G401.6 (cell line): ENCODE measurements around the gene RPS6KB1.
"Not testable (repeated sequence)": the region's sequence is repeated elsewhere in the genome, so short reads cannot be mapped to it uniquely, and the experiment has no call there.

Experiments
- FAIRE-seq: peaks from 2 replicates; lab custom pipeline; 2012; peaks lifted over from hg19 to GRCh38; lab: Jason Lieb, UNC

The RPS6KB1 gene

DNA sequence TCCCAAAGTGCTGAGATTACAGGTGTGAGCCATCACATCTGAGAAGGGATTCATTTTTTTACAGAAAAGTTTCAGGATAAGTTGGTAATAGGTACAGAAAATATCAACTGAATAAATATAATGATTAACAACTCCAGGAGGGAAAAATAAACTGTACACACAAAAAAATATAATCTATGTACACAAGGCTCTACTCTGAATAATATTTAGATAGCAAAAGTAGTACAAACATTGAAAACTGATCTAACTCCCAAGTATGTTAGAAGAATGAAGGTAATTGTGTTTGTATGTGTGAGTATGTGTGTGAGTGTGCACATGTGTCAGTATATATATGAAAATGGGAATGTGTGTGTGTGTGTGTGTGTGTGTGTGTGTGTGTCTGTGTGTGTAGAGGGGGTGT lies 20.6 kb upstream of the RPS6KB1 start:
- no peak for FAIRE-seq

DNA sequence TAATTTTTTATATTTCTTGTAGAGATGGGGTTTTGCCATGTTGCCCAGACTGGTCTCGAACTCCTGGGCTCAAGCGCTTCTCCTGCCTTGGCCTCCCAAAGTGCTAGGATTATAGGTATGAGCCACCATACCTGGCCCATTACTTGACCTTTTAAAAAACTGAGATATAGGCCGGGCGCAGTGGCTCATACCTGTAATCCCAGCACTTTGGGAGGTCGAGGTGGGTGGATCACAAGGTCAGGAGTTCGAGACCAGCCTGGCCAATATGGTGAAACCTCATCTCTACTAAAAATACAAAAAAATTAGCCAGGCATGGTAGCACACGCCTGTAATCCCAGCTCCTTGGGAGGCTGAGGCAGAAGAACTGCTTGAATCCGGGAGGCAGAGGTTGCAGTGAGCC lies 19.5 kb upstream of the RPS6KB1 start:
- not testable (repeated sequence) for FAIRE-seq

DNA sequence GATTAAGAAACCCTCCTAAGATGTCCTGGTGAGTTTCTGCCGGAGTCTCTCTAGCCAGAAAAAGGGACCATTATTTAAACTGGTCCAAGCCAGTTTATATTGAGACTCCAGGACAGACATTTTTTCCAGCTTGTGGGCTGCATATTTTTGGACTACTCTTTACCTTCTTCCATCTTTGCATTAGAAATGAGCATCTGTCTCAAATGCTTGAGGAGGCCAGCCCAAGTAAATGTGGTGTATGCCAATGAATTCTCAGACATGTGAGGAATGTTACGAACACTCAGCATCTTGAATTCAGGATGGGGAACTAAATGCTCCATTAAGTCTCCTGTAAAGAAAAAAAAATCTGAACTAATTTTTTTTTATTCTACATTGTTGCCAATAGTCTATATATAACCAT lies 18.5 kb upstream of the RPS6KB1 start:
- no peak for FAIRE-seq

DNA sequence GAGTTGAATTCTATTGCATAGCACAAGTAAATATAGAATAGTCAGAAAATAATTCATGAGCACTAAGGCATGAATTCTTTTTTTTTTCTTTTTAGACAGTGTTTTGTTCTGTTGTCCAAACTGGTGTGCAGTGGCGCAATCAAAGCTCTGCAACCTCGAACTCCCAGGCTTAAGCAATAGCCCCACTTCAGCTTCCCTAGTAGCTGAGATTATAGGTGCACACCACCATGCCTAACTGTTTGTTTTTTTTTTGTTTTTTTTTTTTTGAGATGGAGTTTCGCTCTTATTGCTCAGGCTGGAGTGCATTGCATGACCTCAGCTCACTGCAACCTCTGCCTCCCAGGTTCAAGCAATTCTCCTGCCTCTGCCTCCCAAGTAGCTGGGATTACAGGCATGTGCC lies 16.8 kb upstream of the RPS6KB1 start:
- no peak for FAIRE-seq

DNA sequence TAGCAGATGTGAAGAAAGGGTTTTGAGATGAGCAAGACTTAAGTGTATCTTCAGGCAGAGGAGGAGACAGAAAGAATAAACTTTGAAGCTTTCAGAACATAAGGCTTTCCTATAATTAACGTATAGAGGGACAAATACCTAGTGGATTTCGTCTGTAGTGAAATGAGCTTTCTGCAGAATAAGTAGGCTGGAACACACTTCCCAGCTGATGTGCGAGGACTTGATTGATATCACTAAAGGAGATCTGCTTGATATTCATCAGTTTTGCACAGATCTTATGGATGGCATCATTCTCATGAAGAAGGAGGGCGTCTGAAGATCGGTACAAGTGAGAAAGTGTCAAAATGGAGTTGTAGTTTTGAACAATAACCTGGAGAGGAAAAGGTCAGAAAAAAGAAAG lies 15.0 kb upstream of the RPS6KB1 start:
- no peak for FAIRE-seq

DNA sequence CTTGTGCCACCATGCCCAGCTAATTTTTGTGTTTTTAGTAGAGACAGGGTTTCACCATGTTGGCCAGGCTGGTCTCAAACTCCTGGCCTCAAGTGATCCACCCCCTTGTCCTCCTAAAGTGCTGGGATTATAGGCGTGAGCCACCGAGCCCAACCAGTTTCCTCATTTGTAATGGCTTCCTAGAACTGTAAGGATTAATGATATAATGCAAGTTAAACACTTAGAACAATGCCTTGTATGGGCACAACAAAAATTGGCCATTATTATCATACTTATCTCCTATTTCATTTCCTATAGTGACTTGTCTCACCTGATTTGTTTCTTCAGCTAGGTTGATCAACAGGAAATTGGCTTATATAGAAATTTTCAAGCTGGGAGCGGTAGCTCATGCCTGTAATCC lies 14.3 kb upstream of the RPS6KB1 start:
- FAIRE-seq = no peak

DNA sequence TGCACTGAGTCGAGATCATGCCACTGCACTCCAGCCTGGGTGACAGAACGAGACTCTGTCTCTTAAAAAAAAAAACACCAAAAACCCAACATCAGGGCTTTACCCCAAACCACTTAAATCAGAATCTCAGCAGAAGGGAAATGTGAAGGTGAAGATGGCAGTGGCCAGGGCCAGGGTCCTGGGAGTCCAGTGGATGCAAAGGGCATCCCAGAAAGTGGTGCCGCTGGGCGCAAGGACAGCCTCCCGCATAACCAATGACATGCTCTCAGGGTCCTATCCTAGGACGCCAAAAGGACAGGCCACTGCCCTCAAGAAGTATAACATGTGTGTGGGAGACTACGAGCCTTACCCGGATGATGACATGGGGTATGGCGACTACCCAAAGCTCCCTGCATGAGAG lies 8.1 kb upstream of the RPS6KB1 start:
- no peak for FAIRE-seq

DNA sequence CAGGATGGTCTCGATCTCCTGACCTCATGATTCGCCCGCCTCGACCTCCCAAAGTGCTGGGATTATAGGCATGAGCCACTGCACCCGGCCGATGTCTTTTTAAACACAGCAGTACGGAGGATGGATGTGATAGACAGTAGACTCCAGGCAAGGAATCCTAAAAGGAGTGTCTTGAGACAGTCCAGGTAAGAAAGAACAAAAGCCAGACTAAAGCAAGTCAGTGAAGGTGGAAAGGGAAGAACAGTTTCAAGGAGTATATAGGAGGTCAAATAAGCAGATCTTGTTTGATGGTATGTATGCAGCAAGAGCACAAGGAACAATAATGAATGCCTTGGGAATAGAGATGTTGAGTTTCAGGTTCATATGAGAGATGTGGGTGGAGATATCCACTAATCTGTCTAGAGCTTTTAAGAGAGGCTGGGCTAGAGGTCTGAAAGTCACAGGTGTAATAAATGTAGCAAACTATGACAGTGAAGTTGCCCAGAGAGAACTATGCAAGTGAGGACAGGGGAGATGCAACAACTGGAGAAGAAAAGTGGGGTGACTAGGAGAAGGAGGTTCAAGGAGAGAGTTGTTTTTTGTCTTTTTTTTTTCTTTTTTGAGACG lies 4.7 kb upstream of the RPS6KB1 start:
- no peak for FAIRE-seq

DNA sequence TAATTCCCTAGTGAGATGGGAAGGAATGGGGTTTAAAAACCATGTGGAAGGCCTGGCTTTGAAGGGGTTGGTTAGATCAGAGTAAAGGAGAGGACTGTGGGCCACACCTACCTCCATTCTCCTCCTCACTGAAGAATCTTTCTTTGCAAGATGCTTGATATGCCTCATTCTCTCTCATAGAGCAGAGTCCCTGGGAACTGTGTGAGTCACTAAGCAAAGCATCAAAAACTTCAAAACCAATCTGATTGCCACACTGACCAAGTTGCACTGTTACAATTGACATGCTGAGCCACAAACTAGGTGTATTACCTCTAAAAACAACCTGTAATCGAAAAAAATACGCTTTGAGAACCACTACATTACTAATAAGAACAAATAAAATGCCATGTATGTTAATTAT lies 2.2 kb upstream of the RPS6KB1 start:
- no peak for FAIRE-seq

DNA sequence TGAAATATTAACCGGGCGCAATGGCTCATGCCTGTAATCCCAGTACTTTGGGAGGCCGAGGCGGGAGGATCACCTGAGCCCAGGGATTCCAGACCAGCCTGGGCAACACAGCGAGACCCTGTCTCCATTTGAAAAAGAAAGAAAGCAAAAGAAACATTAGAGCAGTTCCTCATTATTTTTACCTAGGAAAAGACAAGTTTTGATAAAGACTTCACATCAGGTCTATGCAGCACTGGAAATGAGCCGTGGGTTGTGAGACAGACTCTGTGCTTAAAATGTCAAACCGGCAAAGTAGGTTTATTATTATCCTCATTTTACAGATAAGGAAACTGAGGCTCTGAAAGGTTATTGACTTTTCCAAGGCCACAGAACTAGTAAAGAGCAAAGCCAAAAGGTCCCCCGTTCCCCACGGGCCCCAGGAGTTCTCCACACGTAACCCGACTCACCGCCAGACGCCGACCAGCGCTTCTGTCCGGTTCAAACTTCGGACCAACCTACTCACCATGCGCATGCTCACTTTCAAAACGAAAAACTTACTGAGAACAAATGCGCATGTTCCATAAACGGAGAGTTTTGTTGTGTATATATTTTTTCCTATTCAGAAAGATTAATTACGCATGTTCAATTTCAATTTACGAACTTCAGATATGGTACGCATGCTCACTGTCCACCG lies 534 bp upstream of the RPS6KB1 start:
- FAIRE-seq = no peak

DNA sequence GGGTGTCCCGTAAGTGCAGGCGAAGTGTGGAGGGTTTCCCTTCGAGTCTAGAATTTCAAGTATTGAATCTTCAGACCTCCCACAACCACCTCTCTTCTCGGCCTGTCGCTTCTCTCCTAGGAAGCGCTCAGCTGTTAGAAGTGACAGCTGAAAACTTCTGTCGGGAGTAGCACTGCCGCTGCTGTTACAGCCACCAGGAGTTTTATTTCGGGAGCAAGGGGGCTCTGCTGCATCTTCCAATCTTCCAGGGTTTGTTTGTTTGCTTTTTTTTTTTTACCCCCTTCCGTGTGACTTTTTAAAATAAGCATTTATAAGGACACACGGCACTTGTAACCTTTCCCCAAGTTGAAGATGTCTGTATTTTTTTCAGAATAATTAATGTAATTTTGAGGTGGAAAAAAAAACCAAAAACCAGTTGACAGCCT lies 767 bp downstream of the RPS6KB1 start:
- no peak for FAIRE-seq

DNA sequence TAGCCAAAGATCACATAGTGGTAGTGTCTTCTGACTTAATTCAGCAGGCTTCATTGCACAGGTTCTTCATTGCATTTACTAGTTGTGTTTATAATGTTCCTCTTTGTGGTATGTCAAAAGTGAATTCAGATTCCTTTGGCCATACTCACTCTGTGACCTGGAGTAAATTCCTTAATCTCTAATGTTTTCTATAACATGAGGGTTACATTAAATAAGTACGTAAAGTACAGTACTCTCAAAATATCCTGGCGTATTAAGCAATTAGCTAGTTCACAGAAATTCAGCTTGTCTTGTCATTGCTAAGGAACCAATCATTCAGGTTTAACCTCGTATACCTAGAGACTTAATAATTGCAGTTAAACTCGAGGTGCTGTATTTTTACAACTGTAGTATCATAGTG lies 4.2 kb downstream of the RPS6KB1 start:
- no peak for FAIRE-seq

DNA sequence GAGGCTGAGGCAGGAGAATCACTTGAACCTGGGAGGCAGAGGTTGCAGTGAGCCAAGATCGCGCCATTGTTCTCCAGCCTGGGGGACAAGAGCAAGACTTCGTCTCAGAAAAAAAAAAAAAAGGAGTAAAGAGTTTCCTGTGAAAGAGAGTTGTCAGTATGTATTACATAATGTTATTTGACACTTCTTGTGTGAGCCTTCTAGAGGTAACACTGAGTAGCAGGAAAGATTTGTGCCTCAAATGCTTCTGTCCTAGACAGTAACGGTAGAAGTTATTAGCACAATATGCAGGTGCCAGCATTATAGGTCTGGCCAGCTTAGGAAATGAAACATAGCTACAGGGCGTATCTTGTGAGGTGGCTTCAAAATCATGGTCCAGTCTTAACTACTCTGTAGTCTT lies 6.2 kb downstream of the RPS6KB1 start:
- no peak for FAIRE-seq

DNA sequence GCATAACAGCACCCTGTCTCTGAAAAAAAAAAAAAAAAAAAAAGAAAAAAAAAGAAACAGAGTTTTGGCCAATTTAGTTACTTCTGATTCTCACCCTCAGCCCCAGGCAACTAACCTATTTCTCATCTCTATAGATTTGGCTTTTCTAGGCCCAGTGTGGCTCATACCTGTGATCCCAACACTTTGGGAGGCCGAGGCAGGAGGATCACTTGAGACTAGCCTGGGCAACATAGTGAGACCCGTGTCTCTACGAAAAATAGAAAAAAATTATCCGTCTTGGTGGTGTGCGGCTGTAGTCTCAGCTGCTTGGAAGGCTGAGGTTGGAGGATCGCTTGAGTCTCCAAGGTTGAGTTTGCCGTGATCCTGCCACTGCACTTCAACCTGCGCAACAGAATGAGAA lies 8.7 kb downstream of the RPS6KB1 start:
- FAIRE-seq = no peak

DNA sequence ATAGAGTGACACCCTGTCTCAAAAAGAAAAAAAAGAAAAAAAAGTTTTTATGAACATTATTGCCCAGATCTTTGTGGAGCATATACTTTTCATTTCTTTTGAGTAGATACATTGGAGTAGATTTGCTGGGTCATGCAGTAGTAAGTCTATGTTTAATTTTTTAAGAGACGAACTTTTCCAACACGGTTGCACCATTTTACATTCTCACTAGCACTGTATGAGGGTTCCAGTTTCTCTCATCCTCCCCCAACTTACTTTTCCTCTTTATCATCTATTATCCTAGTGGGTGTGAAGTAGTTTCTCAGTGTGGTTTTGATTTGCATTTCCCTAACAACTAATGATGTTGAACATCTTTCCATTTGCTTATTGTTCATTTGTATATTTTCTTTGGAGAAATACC lies 10.5 kb downstream of the RPS6KB1 start:
- no peak for FAIRE-seq

DNA sequence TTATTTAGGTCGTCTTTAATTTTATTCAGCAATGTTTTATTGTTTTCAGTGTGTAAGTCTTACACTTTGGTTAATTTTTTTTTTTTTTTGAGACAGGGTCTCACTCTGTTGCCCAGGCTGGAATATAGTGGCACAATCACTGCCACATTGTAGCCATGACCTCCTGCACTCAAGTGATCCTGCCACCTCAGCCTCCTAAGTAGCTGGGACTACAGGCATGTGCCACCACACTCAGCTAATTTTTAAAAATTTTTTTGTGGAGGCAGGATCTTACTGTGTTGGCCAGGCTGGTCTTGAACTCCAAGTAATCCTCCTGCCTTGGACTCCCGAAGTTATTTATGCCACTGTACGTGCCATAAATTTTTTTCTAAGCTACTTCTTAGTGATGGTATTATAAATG lies 14.5 kb downstream of the RPS6KB1 start:
- no peak for FAIRE-seq

DNA sequence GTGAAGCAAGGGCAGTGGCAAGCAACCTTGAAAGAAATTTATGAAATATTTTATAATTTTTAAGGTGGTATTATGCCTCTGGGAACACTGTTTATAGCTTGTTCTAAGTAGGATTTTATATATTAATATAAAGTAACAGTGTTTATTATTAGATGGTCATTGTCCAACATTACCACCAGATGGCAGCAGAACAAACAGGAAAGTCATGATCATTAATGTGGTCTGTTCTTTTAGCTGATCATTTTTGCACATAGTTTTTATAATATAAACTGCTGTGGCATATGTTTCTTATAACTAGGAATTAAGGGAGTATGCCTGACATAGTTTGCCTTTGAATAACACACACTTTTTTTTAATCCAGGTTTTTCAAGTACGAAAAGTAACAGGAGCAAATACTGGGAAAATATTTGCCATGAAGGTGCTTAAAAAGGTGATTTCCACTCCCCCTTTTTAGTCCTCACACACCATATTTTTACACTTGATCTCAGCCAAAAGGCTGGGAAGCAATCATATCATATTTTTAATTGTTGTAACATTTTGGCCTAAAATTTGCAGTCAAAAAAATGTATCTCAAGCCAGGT lies 21.4 kb downstream of the RPS6KB1 start:
- FAIRE-seq = peak; percentile 97

DNA sequence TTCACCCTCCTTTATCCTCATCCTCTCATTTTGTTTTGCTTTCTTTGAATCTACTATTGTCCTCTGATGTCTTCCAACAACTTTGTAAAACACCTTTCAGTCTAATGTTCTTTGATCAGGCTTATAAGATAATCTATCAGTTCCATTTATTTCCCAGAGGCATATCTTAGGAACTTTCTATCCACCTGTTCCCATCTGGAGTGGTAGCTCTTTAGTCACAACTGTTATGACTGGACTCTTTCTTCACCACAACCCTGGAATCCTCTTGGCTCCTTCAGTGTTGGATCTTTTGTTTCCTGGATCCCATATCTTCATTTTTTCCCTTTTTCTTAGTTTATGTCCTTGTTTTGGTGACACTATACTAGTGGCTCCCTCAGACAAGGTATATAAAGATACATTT lies 23.5 kb downstream of the RPS6KB1 start:
- no peak for FAIRE-seq

DNA sequence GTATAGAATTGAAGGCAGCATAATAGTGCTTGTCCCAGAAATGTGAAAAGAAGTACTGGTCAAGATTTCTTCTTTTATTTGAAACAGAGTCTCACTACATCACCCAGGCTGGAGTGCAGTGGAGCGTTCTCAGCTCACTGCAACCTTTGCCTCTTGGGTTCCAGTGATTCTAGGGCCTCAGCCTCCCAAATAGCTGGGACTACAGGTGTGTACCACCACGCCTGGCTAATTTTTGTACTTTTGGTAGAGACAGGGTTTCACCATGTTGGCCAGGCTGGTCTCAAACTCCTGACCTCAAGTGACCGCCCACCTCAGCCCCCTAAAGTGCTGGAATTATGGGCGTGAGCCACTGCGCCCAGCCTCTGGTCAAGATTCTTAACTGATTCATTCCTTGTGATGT lies 27.7 kb downstream of the RPS6KB1 start:
- not testable (repeated sequence) for FAIRE-seq

DNA sequence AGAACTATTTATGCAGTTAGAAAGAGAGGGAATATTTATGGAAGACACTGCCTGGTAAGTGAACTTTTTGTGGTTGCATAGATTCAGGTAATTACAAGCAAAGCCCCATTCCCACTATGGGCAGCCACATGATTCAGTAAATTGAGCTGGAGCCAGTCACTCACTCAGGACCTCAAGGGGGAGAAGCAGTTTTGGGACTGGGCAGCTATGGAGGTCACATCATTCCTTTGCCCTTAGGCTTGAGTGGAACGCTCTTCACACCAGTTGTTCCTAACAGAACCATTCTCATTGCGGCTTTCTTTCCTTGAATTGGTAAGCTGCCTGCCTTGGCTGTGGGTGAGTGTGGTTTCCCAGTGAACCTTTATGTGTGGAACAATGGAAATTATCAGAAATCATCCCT lies 37.2 kb downstream of the RPS6KB1 start:
- FAIRE-seq = not testable (repeated sequence)

DNA sequence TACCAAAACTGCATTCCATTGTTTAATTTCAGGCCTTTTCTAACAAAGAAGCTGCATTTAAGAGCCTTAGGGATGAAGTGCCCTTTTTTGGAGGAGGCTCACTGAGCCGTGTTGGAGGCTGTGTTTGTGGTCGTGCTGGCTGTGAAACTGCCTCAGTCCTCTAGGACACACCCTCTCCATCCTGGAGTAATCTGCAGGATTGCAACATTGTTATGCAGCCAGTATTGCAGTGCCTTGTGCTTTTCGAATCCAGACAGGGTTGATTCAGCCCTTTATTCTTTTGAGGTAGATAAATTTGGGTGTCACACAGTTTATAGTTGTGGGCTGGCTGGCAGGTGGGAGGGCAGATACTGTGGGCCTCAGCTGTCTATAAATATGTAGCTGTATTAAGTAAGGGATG lies 37.8 kb downstream of the RPS6KB1 start:
- not testable (repeated sequence) for FAIRE-seq

DNA sequence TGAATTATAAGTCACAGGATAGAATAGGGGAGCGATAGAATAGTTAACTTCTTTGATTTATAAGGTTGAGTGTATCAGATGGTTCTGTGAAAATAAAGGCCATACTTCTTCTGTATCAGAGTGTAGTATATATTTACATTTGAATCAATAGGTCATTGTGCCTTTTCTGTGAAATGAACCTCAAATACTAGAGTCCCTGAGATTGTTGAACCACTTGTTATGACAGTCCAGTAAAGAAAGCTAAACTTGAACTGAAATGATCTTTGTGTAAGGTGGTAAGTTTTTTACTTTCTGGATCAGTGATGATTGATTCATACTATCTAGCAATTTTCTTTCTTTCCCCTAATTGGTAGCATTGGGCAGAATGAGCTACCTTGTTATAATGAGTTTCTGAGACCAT lies 40.4 kb downstream of the RPS6KB1 start:
- not testable (repeated sequence) for FAIRE-seq

DNA sequence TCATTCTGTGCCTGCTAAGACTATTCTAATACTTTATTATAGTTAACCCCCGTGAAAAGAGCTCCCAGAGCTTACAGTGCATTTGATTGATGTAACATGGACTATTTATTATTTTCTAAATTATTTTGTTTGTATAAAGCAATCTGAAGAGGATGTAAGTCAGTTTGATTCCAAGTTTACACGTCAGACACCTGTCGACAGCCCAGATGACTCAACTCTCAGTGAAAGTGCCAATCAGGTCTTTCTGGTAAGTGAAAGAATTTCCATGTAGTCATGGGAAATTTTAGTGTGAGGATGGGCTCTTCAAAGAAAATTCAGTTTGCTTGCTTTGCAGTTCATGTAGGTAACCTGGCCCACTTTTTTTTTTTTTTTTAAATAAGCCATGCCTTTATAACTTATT lies 47.8 kb downstream of the RPS6KB1 start:
- FAIRE-seq = not testable (repeated sequence)

DNA sequence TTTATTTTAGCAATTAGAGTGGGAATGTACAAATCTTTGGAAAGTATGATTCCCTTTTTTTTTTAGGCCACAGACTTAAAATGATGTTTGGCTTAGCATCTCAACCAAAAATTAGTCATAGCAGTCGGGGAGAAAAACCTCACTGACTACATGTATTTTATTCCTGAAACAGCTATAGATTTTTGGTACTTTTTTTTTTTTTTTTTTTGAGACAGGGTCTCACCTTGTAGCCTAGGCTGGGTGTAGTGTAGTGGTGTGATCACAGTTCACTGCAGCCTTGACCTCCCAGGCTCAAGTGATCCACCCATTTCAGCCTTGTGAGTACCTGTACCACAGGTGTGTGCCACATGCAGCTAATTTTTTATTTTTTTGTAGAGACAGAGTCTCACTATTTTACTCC lies 48.2 kb downstream of the RPS6KB1 start:
- FAIRE-seq = no peak
